Left ventricle myocardium inferior (tissue), 1 donor: ENCODE measurements around the gene TSPAN1. TPM values are rescaled to one million over a fixed set of nuclear protein-coding genes. Genes with fewer than 3 reads are reported as not detected.
A peak's percentile ranks its signal among the peaks of the same experiment; 100 is the strongest.

Experiments used
- DNase-seq: peaks from one replicate; pipeline ENCODE4 v3.0.0-alpha.2; 2020
- H3K27ac ChIP-seq: fragments of 200-600 bp; replicated peaks from 2 replicates; pipeline ENCODE4 v1.8.0; 2021
- H3K27me3 ChIP-seq: fragments of 200-600 bp; 2 replicates; pipeline ENCODE4 v1.8.0; 2021; ENCODE audit warnings: low read depth
- H3K36me3 ChIP-seq: fragments of 200-600 bp; 2 replicates; pipeline ENCODE4 v1.8.0; 2021
- H3K4me1 ChIP-seq: fragments of 200-600 bp; 2 replicates; pipeline ENCODE4 v1.8.0; 2021
- H3K4me3 ChIP-seq: fragments of 200-600 bp; 2 replicates; pipeline ENCODE4 v1.8.0; 2021; ENCODE audit warnings: mild to moderate bottlenecking, moderate library complexity
- H3K9me3 ChIP-seq: fragments of 200-600 bp; replicated peaks from 2 replicates; pipeline ENCODE4 v1.8.0; 2021
- intact Hi-C: fragments of 100-400 bp; cut with micrococcal nuclease; formaldehyde crosslinking; loops from one replicate; pipeline ENCODE4 v1.11.0; 2022
- total RNA-seq: library from RNA; stranded (reverse); fragmentation: NEBNext Ultra II Directional; extraction: Animal tissue kit (Norgen Biotek cat#: 25700); gene quantifications from one replicate; pipeline ENCODE4 v1.2.1, GENCODE V29; 2021
- TF ChIP-seq, protein P1 (sequence below): fragments of 200-600 bp; IDR thresholded peaks from 2 replicates; pipeline ENCODE4 v1.8.0; 2021; ENCODE audit warnings: antibody characterized with exemption, mild to moderate bottlenecking, borderline replicate concordance
- donor health status: DM: no; HTN: yes; CAD: no; lungs with severe emphysema.

The TSPAN1 gene
- total RNA-seq, 1 donor from 2014 or later: 1.4 TPM

DNA sequence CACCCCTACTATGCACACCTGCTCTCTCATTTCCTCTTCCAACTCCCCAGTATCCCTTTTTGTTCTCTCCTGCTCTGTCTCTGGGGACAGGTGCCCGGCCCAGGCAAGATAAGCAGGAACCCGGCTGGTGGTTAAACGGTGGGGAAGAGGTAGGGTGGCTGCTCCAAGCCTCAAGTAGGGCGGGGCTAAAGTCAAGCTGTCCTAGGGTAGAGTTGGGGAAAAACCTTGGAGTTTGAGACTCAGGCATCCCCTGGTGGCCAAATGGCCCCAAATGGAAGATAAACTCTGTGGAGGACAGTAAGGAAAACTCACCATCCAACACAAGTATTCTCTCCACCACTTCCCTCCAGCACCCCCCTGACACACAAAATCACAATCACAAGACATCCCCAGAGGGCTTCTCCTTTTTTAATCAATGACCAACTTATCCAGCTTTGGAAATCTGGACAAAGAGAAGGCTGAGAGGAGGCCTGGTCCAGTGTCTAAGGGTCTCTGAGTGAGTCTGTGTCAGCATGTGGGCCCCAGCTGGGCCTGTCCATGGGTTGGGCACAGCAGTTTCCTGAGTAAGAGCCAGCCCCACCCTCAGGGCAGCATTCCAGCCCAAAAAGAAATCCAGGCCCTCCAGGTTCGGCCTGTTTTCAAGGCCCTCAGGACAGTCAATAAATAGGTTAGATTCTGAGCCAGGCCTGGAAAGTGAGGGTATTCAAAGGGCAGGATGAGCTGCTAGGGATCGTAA, 13.6 kb downstream of the TSPAN1 start:
- Histone ChIP-seq H3K4me3 (no peak overlapping the region), H3K4me1 (peaks cover 36% of the 10 kb centered on the region), H3K27ac (peak overlapping the region; percentile 66), H3K36me3 (peaks cover 40% of the 10 kb centered on the region), H3K9me3 (no peaks in the 10 kb centered on the region), H3K27me3 (no peaks in the 10 kb centered on the region)
- intact Hi-C loops: no loop called here
- TF ChIP-seq, protein P1, sequence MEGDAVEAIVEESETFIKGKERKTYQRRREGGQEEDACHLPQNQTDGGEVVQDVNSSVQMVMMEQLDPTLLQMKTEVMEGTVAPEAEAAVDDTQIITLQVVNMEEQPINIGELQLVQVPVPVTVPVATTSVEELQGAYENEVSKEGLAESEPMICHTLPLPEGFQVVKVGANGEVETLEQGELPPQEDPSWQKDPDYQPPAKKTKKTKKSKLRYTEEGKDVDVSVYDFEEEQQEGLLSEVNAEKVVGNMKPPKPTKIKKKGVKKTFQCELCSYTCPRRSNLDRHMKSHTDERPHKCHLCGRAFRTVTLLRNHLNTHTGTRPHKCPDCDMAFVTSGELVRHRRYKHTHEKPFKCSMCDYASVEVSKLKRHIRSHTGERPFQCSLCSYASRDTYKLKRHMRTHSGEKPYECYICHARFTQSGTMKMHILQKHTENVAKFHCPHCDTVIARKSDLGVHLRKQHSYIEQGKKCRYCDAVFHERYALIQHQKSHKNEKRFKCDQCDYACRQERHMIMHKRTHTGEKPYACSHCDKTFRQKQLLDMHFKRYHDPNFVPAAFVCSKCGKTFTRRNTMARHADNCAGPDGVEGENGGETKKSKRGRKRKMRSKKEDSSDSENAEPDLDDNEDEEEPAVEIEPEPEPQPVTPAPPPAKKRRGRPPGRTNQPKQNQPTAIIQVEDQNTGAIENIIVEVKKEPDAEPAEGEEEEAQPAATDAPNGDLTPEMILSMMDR: no peak
- DNase-seq: no peak

DNA sequence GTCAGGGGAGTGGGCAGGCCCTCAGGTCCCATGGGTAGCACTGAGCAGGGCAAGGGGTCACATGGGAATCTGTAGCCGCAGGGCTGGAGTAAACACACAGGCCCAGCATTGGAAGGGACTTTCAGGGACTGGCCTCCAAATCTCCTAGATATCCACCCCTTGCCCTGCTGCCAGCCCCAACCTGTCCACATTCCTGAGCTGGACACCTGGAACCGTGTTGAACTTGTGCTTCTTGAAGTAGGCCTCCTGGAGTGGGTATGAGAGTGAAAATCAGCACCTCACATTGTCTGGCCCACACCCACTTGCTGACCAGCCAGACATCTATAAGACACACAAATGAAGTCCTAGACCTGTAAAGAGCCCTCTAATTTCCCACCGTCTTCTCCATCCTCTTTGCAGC, 15.7 kb downstream of the TSPAN1 start:
- TF ChIP-seq, protein P1: no peak
- intact Hi-C loops: no loop called here
- no peaks in the 10 kb centered on the region for H3K9me3 ChIP-seq
- H3K27ac ChIP-seq: no peak overlapping the region
- DNase-seq: no peak
- H3K36me3 ChIP-seq: peaks cover 50% of the 10 kb centered on the region
- H3K27me3 ChIP-seq: no peaks in the 10 kb centered on the region
- peaks cover 36% of the 10 kb centered on the region for H3K4me1 ChIP-seq
- H3K4me3 ChIP-seq: no peak overlapping the region

DNA sequence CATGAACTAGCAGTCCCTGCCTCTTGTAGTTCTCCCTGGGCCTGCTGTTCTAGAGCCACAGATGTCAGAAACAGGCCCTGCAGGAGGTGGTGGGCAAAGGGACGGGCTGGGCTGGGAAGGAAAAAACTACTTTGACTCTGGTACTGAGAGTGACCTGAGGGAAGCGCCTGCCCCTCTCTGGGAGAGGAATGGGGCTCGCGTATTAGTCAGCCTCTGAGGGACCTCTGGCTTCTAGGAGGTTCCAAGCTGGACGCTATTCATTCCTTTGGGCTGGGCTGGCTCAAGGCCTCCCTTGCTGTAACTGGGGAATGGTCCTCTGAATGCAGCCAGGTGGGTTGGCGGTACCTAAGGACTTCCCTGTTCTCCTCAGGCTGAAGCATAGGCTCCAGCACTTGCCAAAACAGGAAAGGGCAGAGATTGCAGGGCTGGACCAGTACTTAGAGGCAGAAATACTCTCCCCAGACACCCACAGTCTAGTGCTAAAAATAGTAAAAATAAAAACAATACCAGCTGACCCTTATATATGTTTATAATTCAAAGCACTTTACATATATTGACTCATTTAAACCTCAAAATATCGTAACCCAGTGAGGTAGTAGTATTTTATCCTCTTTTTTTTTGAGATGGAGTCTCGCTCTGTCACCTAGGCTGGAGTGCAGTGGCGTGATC, 16.3 kb downstream of the TSPAN1 start:
- Histone ChIP-seq H3K27ac (no peak overlapping the region), H3K27me3 (no peaks in the 10 kb centered on the region), H3K4me1 (peaks cover 41% of the 10 kb centered on the region), H3K9me3 (no peaks in the 10 kb centered on the region), H3K36me3 (peaks cover 56% of the 10 kb centered on the region), H3K4me3 (no peak overlapping the region)
- intact Hi-C loops: no loop called here
- no peak for DNase-seq
- TF ChIP-seq, protein P1: no peak

DNA sequence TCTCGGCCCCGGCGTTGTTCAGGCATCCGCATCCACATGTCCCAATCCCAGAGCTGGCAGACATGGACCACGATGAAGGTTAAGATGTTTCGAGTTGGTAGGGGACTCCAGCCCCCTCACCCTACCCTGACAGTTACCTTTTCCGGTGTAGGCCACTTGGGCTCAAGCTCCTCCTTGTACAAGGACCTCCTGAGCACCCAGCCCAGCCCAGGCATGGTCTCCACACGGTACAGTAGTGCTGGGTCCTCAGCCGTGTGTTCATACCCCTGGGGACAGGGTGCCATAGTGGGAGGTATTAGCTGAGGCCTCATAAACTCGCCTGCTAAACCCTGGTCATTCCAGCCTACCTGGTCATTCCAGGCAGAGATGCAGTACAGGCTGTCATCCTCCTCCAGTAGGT, 17.3 kb downstream of the TSPAN1 start:
- no peaks in the 10 kb centered on the region for H3K27me3 ChIP-seq
- no peak overlapping the region for H3K27ac ChIP-seq
- peaks cover 50% of the 10 kb centered on the region for H3K4me1 ChIP-seq
- H3K4me3 ChIP-seq: no peak overlapping the region
- H3K9me3 ChIP-seq: no peaks in the 10 kb centered on the region
- intact Hi-C loops: no loop called here
- H3K36me3 ChIP-seq: peaks cover 62% of the 10 kb centered on the region
- TF ChIP-seq, protein P1: no peak
- no peak for DNase-seq

DNA sequence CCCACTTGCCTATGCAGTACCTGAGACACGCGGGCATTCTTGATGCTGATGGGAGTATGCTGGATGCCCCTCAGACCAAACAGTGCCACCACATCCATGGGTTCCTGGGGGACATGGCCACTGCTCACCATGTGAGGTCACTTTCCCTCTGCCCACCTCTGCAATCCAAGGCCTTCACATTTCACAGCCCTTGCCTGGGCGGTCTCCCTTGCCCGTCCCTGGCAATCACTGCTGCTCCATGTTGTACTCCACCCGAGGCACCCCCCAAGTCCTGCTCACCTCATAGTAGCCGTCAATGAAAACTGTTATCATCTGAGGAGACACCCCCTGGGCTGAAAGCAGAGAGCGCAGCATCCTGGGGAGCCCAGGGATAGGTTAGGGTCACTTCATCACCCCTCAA, 18.4 kb downstream of the TSPAN1 start:
- Histone ChIP-seq H3K4me1 (peaks cover 48% of the 10 kb centered on the region), H3K27ac (no peak overlapping the region), H3K36me3 (peaks cover 62% of the 10 kb centered on the region), H3K27me3 (no peaks in the 10 kb centered on the region), H3K4me3 (no peak overlapping the region), H3K9me3 (no peaks in the 10 kb centered on the region)
- DNase-seq: no peak
- intact Hi-C loops: no loop called here
- TF ChIP-seq, protein P1: no peak
